GM18909 (cell line): ENCODE measurements around the gene CUX1.
A peak's percentile ranks its signal among the peaks of the same experiment; 100 is the strongest.
"Not testable (repeated sequence)": the region's sequence is repeated elsewhere in the genome, so short reads cannot be mapped to it uniquely, and the experiment has no call there.

Experiments used
- ATAC-seq: cut with Tn5 transposase; IDR thresholded peaks from one replicate; pipeline ENCODE4 v1.9.1; 2021; ENCODE audit warnings: mild to moderate bottlenecking; ENCODE audit not compliant: unreplicated experiment, poor library complexity

Gene CUX1

DNA sequence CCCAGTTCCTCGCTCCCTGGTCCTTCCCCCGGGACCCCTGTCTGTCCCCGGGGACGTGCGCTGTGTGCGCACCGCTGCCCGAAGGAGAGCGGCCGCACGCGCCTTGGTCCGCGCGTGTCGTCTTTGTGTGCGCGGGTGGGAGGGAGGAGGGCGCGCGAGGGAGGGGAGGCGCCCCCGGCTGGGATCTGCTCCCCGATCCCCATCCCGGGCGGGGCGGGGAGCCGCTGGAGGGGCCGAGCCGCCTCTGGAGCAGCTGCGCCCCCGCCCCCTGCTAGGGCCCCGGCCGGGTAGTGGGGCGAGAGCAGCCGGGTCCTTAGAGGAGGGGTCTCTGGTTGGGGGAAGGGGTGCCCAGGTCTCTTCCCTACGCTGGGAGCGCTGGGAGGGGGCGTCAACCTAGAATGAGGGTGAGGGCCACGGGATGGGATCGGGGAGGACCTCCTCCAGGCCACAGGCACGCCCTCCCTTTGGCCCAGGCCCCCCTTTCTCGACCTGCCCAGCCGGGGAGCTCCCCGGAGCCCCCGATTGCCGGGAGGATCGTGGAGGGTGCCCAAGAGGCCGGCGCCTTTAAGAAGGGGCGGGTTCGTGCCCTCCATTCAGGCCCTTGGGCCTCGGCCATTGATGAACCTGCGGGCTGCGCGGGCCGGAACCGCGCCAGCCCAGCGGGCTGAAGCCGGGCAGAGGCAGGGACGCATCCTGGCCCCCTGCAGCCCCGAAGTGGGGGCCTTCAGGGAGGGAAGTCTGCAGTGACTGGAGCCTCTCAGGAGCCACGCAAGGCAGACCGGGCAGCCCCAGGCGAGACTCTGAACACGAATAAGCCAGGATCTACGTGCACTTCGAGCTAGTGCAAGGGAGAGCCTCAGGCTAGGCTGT is 469.9 kb downstream of the CUX1 start:
- no peak for ATAC-seq

DNA sequence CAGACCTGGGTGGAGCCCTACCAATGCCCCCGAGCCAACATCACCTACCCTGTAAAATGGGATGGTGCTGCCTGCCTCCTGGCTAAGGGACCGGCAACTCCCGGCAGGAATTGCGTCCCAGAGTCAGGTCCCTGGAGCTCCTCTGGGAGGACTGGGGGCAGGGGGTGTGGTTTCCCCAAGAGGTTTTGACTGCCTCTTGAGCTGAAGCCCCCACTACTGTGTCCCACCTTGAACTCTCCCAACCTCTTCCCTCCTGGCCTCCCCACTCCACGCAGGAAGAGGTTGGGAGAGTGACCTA is 470.5 kb downstream of the CUX1 start:
- no peak for ATAC-seq

DNA sequence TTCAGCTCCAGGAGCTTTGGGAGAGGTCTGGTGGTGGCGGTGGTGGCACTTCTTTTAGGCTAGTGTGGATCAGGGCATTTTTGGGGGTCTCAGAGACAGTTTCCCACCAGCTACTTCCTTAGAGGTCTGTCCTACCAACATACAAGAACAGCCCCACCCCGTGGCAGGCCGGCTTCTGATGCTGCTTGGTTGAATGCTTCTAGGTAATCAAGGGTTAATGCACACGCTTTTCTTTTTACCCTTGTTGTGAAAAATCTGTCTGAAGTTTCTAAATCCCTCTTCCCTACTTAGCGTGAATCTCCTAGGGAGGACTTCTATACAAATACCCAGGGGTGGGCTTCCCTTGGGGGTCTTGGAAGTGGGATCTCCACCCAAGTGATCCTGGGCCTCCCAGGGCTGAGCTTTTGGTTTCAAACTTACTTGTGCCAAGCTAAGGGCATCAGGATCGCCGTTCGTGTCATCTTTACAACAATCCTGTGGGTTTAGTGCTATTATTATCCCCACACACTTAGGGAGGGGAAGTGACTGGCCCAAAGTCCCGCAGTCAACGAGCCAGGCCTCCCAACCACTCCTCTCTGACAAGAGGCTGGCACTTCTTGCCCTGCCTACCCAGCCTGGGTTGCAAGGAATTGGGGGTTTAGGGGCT is 471.0 kb downstream of the CUX1 start:
- ATAC-seq = no peak

DNA sequence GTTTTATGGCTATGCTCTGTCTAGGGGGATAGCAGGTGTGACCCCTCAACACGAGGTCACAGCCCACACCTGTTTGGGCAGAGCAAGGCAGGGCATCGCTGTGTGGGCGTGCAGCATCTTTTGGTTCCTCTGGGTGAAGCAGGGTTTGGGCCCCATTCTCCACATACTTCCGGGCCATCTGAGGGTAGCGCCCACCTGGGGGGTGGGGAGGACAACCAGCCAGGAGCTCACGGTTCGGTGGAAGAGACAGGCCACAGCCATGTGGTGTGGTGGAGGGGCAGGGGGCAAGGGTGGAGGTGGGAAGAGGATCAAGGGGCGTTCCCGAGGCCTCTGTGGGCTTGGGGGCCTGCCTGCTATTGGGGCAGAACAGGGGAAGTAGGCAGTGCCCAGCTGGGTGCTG is 471.6 kb downstream of the CUX1 start:
- no peak for ATAC-seq

DNA sequence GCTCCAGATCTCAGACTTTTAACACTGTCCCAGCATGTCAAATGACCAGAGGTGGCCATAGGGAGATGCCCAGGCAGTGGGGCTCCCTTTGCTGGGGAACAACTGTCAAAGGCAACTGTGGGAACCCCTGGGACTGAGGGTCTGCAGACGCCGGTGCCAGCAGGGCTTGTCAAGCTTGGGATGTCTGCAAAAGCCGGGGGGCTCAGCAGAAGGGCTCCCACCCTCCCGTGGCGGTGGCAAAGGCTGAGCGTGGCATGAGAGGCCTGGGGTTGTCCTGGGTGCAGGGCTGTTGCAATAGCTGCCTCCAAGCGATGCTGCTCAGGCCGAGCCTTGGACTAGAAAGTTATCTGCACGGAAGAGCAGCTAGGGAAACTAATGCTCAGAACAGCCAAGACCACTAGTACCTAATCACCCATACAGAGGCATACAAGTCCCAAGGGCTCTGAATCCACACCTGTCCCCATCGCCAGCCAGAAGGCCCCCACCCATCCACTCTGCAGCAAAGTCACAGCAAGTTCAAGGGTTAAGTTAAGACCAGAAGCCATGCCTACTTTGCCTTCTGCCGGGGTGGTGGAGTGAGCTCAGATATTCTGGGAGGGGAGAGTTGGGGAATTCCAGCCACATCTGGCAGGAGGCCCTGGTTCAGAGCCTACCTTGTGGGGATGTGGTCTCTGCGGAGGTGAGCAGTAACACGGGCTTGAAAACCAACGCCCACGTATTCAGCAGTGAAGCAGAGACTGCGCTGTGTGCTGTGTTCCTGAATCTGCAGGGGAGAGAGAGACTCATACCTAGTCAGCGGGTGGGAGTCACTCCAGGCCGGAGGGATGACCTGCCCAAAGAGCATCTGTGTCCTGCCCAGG is 473.9 kb downstream of the CUX1 start:
- peak; percentile 41 for ATAC-seq

DNA sequence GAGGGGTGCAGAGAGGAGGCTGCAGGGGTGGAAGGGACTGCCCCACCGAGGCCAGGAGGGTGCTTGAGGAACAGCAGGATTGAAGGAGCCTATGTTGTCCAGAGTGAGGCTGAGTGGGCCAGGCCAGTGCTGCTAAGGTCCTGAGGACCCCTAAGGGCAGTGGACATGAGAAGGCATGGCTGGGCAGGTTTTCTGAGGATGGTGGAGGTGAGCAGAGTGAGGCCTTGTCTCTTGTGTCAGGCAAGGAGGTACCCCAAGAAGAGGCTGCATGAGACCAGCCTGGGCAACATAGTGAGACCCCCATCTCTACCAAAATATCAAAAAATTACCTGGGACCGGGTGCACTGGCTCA is 474.5 kb downstream of the CUX1 start:
- no peak for ATAC-seq

DNA sequence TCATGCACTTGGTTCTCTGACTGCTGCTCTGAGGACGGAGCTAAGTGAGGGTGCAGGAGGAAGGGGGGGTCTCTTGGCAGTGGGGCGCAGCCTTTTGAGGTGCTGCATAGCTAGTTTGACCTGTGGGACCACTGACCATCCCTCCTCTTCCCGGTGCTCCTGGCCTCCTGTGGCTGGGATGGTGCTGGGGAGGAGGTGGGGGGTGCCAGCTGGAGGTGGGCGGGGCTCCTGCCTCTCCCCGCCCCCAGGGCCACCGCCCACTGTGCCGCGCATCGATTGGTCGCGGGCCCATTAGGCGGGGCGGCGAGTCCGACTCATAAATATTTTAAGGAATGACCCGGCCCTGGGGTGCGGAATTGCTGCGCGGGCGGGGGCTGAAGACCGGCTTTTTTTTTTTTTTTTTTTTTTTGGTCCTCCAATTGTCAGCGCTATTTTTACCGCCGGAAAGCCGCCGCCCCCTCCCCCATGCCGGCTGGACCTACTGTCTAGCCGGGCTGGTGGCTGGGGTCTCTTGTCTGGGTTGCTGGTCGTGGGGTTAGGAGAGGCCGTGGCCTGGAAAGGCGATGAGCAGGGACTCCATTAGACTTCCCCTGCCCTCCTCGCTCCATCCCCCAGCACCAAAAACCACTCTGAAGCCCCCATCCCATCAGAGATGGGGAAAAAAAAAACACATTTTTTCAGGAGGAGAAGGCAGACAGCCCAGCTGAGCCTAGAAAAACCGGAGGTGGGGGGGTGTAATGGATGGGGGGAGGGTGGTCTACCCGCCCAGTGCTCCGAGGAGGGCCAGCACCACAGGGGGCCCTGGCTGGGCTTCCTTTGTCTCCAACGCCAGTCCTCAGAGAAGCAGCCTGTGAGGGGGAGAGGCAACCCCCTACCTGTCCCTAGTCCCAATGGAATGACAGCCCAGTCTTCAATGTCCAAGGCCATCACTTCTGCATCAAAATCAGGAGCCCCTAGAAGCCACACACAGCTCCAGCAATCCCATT is 475.7 kb downstream of the CUX1 start:
- ATAC-seq = no peak

DNA sequence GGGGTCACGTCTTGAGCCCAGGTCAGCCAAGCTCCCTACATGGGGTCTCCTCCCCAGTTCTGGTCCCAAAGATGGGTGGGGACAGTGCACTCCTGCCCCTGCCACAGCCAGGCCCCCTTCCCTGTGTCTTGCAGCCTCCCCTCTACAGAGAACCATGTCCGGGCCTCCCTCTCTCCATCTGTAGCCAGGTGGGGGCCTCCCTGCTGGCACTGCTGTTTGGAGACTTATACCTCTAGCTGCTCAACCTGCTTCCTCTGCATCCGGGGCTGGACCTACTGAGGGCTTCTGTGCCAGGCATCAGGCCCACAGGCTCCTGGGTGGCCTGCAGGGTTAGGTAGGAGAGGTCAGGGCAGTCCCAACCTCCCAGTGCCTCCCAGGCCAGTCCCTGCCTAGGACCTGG is 477.2 kb downstream of the CUX1 start:
- no peak for ATAC-seq

DNA sequence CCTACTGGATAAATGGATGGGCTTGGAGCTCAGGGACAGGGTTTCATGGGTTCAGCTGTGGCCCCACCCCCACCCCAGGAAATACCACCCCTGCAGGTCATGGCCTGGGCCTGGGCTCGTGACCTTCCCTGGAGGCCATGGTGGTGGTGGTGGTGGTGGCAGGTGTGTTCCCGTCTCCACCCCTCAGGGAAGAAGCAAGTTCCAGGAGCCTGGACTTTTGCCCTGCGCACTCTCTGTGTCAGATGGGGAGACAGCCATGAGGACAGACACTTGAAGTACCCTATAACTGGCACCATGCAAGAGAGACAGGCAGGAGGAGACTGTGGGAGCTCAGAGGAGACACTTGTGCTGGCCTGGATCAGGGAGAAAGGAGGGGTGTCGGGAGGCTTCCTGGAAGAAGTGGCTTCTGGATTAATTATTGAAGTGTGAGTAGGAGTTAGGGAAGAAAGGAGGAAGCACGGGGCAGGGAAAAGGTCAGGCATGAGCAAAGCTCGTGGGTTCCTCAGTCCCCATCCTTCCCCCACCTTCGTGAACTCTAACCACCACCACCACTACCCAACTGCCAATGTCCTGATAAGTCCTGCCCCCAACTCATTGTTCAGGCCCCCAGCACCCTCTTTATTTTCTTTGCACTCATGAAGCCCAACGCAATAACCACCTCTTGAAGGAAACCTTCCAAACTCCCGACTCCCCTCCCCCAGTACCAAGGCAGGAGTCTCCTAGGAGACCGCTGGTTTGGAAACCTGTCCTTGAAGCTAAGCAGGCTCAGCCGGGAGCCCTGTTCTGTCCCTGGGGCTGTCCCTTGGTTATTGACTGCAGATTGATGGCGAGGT is 478.1 kb downstream of the CUX1 start:
- ATAC-seq = no peak

DNA sequence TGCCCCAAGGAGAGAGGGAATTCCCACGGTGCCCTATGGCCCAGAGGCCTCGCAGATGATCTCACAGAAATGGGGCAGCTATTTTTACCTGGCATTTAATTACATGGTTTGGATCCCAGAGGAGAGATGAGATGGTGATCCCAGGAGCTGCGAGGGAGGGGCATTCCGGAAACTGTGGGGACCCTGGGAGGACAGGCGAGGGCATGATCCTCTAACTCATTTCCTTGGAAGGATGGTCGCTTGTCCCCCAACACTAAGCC is 478.7 kb downstream of the CUX1 start:
- no peak for ATAC-seq

DNA sequence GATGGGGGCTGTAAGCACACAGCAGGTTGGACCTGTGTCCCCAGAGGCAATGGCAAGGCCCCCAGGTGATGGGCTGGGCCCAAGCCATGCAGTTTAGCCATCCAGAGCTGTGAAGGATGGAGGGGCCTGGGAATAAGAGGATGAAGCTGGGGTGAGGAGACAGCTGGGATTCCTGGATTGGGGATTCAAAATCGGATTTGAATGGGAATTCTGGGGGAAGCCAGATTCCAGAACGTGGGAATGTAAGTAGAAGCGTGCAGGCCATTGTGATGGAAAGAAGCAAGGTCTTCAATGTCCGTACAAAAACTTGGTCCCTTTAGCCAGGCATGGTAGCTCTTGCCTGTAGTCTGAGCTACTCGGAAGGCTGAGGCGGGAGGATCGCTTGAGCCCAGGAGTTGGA is 479.1 kb downstream of the CUX1 start:
- no peak for ATAC-seq

DNA sequence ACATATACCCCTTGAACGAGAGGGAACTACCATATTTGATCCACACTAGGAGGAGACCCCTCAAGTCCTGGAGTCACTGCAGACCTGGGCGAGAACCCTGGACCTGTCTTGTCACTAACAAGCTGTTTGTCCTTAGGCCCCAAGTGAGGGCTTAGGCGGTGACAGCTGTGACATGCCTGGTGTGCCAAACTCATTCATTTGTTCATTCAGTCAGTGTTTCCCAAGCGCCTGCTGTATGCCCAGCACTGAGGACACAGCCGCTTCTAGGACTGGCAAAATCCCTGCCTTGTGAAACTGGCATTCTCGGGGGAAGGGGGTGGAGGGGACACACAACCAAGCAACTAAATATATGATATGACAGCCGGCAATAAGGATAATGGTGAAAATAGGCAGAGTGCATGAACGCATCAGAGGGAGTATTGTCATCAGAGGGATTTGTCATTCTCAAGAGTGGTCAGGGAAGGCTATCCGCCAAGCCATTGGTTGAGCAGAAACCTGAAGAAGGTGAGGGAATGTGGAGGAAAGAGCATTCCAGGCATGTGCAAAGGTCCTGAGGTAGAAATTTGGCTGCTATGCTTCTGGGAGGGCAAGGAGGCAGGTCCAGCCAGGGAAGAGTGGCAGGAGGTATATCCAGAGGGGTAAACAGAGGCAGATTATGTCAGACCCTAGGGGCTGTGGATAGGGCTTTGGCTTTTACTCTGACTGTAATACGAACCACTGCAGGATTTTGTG is 480.2 kb downstream of the CUX1 start:
- ATAC-seq = no peak

DNA sequence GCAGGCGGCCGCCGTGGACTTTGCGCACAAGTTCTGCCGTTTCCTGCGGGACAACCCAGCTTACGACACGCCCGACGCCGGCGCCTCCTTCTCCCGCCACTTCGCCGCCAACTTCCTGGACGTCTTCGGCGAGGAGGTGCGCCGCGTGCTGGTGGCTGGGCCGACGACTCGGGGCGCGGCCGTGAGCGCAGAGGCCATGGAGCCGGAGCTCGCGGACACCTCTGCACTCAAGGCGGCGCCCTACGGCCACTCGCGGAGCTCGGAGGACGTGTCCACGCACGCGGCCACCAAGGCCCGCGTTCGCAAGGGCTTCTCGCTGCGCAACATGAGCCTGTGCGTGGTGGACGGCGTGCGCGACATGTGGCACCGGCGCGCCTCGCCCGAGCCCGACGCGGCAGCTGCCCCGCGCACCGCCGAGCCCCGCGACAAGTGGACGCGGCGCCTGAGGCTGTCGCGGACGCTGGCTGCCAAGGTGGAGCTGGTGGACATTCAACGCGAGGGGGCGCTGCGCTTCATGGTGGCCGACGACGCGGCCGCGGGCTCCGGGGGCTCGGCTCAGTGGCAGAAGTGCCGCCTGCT is 483.3 kb downstream of the CUX1 start:
- ATAC-seq = no peak

DNA sequence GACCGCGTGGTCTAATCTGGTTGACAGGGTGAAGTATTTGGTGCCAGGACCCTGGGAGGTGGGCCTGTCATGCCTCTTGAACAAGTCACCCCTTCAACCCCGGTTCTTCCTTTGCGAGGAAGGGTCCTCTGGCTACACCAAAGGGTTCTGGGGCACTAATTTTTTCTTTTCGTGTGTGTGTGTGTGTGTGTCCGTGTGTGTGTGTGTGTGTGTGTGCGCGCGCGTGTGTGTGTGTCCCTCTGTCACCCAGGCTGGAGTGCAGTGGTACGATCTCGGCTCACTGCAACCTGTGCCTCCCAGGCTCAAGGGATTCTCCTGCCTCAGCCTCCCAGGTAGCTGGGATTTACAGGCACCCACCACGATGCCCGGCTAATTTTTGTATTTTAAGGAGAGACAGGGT is 483.9 kb downstream of the CUX1 start:
- not testable (repeated sequence) for ATAC-seq

DNA sequence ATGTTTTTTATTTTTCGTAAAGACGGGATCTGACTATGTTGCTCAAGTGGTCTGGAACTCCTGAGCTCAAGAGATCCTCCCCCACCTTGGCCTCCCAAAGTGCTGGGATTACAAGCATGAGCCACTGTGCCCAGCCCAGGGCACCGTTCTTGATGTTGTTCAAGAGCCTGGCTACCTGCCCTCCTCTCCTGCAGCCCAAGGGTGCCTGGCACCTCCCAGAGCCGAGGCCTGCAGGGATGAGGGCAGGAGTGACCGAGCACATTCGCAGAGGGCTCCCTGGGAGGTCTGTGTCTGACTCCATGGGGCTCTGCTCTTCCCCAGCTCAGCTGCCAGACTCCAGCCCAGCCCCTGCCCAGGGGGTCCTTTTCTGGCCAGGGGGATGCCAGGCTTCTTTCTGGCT is 484.6 kb downstream of the CUX1 start:
- no peak for ATAC-seq

DNA sequence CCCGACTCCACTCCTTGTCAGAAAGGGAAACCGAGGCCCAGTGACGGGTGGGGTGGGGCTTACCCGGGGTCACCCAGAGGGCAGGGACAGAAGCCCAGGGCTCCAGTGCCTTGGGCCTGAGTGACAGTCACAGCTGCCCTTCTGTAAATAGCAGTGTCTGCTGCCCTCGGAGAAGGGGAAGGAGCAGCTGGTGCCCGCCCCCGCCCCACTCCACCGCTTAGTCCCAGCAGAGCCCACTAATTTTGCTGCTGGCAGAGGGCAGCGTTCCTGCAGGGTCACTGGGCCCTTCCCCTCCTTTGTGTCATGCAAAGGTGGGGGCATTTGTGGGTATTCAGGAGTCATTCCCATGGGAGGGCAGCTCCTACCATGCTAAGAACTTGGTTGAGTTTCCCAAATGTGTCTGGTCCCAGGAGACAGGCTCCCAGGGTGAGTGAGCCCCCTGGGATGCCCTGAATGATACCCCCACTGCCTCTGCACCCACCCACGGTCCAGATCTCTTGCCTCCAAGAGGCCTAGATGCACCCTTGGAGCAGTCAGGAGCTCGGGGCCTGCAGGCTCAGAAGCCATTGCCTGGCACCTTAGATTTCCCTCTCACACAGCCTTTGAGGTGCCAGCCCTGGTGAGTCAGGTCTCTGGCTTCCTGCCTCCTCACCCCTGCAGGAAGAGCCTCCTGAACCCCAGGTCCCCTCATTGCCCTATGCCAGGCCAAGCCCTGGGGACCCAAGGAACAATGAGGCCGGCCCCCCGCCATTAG is 486.4 kb downstream of the CUX1 start:
- ATAC-seq = no peak

DNA sequence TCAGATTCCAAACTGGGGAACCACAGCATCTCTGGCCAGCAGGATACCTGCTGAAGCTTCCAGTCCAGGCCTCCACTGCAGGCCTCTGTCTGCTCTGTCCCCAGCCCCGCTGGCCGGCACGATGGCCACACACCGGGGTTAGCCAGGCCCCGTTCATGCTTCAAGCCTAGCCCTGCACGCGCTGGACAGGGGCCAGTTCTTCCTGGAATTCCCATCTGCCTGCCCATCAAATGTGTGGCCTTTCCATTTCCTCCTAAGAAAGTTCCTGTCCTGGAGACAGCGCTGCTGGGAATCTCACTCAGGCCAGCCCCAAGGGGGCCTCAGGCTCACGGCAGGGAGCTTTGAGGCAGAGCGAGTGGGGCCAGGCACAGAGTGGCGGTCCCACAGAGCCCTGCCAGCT is 487.2 kb downstream of the CUX1 start:
- no peak for ATAC-seq
